ENCODE measurements around the gene SUFU. TPM values are rescaled to one million over a fixed set of nuclear protein-coding genes. Genes with fewer than 3 reads are reported as not detected.

SUFU gene
- total and polyA plus RNA-seq, 2 of the 13 experiments (the other 11 are each of a cell fraction or from before 2014, with no cell fraction given), result 2.9 to 5.5 TPM

DNA sequence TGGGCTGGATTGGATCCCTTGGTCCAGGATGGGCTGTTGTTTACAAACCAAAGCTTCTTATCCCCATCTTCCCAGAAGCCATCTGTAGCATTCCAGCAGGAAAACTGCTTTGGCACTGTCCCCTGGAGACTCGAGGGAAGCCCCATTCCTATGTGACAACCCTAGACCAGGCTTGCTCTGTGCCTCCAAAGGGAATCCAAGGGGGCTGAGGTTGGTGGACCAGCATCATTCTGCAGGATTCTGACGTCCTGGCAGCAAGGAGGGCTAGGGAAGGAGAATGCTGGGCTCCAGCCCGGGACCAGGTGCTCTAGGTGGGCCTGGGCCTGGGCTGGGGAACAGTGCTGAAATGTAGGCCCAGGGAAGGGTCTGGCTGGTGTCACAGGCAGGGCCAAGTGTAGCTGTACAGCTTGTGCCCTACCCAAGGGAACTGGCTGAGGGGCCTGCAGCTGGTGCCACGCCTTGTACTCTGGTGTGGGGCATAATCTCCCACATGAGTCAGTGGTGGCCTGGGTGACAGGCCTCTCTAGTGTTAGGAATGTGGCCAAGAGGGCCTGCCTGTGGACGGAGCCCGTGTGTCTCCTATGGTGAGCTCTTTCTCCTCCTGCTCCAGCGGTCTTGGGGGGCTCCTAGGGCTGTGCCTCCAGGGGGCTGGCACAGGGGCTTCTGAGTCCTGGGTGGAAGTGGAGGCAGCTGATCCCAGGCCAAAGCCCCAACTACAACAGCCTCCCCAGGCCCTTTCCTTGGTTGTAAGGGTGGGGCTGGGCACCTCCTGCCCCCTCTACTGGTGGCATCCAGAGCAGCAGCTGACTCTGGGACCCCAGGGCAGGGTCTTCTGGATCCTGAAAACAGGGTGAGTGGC, 165.7 kb downstream of the SUFU start (continued):
- TF ChIP-seq, protein P1, sequence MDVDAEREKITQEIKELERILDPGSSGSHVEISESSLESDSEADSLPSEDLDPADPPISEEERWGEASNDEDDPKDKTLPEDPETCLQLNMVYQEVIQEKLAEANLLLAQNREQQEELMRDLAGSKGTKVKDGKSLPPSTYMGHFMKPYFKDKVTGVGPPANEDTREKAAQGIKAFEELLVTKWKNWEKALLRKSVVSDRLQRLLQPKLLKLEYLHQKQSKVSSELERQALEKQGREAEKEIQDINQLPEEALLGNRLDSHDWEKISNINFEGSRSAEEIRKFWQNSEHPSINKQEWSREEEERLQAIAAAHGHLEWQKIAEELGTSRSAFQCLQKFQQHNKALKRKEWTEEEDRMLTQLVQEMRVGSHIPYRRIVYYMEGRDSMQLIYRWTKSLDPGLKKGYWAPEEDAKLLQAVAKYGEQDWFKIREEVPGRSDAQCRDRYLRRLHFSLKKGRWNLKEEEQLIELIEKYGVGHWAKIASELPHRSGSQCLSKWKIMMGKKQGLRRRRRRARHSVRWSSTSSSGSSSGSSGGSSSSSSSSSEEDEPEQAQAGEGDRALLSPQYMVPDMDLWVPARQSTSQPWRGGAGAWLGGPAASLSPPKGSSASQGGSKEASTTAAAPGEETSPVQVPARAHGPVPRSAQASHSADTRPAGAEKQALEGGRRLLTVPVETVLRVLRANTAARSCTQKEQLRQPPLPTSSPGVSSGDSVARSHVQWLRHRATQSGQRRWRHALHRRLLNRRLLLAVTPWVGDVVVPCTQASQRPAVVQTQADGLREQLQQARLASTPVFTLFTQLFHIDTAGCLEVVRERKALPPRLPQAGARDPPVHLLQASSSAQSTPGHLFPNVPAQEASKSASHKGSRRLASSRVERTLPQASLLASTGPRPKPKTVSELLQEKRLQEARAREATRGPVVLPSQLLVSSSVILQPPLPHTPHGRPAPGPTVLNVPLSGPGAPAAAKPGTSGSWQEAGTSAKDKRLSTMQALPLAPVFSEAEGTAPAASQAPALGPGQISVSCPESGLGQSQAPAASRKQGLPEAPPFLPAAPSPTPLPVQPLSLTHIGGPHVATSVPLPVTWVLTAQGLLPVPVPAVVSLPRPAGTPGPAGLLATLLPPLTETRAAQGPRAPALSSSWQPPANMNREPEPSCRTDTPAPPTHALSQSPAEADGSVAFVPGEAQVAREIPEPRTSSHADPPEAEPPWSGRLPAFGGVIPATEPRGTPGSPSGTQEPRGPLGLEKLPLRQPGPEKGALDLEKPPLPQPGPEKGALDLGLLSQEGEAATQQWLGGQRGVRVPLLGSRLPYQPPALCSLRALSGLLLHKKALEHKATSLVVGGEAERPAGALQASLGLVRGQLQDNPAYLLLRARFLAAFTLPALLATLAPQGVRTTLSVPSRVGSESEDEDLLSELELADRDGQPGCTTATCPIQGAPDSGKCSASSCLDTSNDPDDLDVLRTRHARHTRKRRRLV (CRISPR knock-in tag; IDR thresholded peaks at IDR 0.05), result 0 out of 2 replicates have a peak, but pooled peaks have one; percentile 35
- TF ChIP-seq, protein P2, sequence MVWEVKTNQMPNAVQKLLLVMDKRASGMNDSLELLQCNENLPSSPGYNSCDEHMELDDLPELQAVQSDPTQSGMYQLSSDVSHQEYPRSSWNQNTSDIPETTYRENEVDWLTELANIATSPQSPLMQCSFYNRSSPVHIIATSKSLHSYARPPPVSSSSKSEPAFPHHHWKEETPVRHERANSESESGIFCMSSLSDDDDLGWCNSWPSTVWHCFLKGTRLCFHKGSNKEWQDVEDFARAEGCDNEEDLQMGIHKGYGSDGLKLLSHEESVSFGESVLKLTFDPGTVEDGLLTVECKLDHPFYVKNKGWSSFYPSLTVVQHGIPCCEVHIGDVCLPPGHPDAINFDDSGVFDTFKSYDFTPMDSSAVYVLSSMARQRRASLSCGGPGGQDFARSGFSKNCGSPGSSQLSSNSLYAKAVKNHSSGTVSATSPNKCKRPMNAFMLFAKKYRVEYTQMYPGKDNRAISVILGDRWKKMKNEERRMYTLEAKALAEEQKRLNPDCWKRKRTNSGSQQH (CRISPR knock-in tag; IDR thresholded peaks at IDR 0.05; ENCODE audit: low read depth), result no peak; the same call in 1 of the 2 replicates
- peak; percentile 36 for TF ChIP-seq ASH2L (IDR thresholded peaks at IDR 0.05; ENCODE audit: insufficient read length, low read depth, low read length)
- 0 out of 2 replicates have a peak, but pooled peaks have one; percentile 30 for TF ChIP-seq ZSCAN22 (CRISPR knock-in tag; IDR thresholded peaks at IDR 0.05)
- TF ChIP-seq, protein P3, sequence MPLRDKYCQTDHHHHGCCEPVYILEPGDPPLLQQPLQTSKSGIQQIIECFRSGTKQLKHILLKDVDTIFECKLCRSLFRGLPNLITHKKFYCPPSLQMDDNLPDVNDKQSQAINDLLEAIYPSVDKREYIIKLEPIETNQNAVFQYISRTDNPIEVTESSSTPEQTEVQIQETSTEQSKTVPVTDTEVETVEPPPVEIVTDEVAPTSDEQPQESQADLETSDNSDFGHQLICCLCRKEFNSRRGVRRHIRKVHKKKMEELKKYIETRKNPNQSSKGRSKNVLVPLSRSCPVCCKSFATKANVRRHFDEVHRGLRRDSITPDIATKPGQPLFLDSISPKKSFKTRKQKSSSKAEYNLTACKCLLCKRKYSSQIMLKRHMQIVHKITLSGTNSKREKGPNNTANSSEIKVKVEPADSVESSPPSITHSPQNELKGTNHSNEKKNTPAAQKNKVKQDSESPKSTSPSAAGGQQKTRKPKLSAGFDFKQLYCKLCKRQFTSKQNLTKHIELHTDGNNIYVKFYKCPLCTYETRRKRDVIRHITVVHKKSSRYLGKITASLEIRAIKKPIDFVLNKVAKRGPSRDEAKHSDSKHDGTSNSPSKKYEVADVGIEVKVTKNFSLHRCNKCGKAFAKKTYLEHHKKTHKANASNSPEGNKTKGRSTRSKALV (CRISPR knock-in tag; IDR thresholded peaks at IDR 0.05), result 0 out of 2 replicates have a peak, but pooled peaks have one; percentile 62
- TF ChIP-seq HCFC1 (IDR thresholded peaks at IDR 0.05; ENCODE audit: low read depth, low read length), result no peak
- no peak for TF ChIP-seq REPIN1 (CRISPR knock-in tag; IDR thresholded peaks at IDR 0.05; ENCODE audit: borderline replicate concordance, low read depth)
- no peak for TF ChIP-seq ZNF720 (CRISPR knock-in tag; IDR thresholded peaks at IDR 0.05)
- TF ChIP-seq, protein P4, sequence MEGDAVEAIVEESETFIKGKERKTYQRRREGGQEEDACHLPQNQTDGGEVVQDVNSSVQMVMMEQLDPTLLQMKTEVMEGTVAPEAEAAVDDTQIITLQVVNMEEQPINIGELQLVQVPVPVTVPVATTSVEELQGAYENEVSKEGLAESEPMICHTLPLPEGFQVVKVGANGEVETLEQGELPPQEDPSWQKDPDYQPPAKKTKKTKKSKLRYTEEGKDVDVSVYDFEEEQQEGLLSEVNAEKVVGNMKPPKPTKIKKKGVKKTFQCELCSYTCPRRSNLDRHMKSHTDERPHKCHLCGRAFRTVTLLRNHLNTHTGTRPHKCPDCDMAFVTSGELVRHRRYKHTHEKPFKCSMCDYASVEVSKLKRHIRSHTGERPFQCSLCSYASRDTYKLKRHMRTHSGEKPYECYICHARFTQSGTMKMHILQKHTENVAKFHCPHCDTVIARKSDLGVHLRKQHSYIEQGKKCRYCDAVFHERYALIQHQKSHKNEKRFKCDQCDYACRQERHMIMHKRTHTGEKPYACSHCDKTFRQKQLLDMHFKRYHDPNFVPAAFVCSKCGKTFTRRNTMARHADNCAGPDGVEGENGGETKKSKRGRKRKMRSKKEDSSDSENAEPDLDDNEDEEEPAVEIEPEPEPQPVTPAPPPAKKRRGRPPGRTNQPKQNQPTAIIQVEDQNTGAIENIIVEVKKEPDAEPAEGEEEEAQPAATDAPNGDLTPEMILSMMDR (CRISPR knock-in tag; IDR thresholded peaks at IDR 0.05), result peak; percentile 70
- TF ChIP-seq SOX6 (IDR thresholded peaks at IDR 0.05), result no peak
- TF ChIP-seq SOX6 (CRISPR knock-in tag; IDR thresholded peaks at IDR 0.05), result peak; percentile 23; the same call in 1 of the 2 replicates
- TF ChIP-seq, protein P5, sequence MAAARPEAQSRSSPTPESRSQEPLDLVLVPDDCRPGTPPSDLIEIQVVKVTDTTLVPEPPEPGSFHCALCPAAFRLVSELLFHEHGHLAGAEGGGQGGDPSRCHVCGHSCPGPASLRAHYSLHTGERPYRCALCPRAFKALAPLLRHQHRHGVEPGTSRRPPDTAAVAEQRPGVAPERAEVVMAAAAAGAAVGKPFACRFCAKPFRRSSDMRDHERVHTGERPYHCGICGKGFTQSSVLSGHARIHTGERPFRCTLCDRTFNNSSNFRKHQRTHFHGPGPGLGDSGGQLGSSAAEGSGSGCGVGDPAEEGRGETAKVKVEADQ (CRISPR knock-in tag; IDR thresholded peaks at IDR 0.05; ENCODE audit: borderline replicate concordance), result no peak
- no peak for TF ChIP-seq SYNCRIP (IDR thresholded peaks at IDR 0.05; ENCODE audit: insufficient read depth, low read depth, low read length)
- TF ChIP-seq, protein P6, sequence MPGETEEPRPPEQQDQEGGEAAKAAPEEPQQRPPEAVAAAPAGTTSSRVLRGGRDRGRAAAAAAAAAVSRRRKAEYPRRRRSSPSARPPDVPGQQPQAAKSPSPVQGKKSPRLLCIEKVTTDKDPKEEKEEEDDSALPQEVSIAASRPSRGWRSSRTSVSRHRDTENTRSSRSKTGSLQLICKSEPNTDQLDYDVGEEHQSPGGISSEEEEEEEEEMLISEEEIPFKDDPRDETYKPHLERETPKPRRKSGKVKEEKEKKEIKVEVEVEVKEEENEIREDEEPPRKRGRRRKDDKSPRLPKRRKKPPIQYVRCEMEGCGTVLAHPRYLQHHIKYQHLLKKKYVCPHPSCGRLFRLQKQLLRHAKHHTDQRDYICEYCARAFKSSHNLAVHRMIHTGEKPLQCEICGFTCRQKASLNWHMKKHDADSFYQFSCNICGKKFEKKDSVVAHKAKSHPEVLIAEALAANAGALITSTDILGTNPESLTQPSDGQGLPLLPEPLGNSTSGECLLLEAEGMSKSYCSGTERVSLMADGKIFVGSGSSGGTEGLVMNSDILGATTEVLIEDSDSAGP (CRISPR knock-in tag; IDR thresholded peaks at IDR 0.05; ENCODE audit: borderline replicate concordance), result peak; percentile 48; the same call in 1 of the 2 replicates

Measured in HepG2 (cell line).